Uterus (tissue), 4 donors: ENCODE results near the gene THY1. TPM values are rescaled to one million over a fixed set of nuclear protein-coding genes. Genes with fewer than 3 reads are reported as not detected.

ENCODE experiments used
- DNase-seq, 2 donors: peaks; one replicate each; pipeline ENCODE4 v3.0.0-alpha.2; 2019 to 2020
- H3K27ac ChIP-seq, 2 donors: fragments of 200-600 bp; sonication (generic); 1 replicate in 1 of 2; 2 replicates in 1 of 2; pipeline ENCODE4 v1.5.1; 2016 to 2018
- H3K27me3 ChIP-seq, 2 donors: fragments of 200-600 bp; sonication (generic); one replicate each; pipeline ENCODE4 v1.5.1; 2018 to 2019; ENCODE audit warnings: control low read depth in 1 of 2
- H3K36me3 ChIP-seq, 2 donors: fragments of 200-600 bp; sonication (generic); one replicate each; pipeline ENCODE4 v1.5.1; 2019; ENCODE audit warnings: control low read depth in 1 of 2
- H3K4me1 ChIP-seq, 2 donors: fragments of 200-600 bp; sonication (generic); one replicate each; pipeline ENCODE4 v1.5.1; 2018 to 2019; ENCODE audit warnings: control low read depth in 1 of 2
- H3K4me3 ChIP-seq, 2 donors: fragments of 200-600 bp; sonication (generic); 1 replicate in 1 of 2; 2 replicates in 1 of 2; pipeline ENCODE4 v1.5.1; 2018 to 2019; ENCODE audit warnings: mild to moderate bottlenecking in 1 of 2
- H3K9me3 ChIP-seq, 2 donors: fragments of 200-600 bp; sonication (generic); one replicate each; pipeline ENCODE4 v1.5.1; 2019; ENCODE audit warnings: control low read depth in 1 of 2
- CTCF ChIP-seq, 4 experiments: fragments of 200-600 bp in 2 of 4; fragments of 450-650 bp in 2 of 4; sonication (generic) in 2 of 4; IDR thresholded peaks; one replicate each; pipeline ENCODE4 v1.5.1; 2016 to 2019; ENCODE audit warnings: antibody characterized with exemption in 4 of 4, mild to moderate bottlenecking in 2 of 4, moderate library complexity in 1 of 4
- POLR2A ChIP-seq, 2 donors: fragments of 450-650 bp; IDR thresholded peaks; one replicate each; pipeline ENCODE4 v1.6.1; 2016; ENCODE audit warnings: antibody characterized with exemption in 2 of 2, mild to moderate bottlenecking in 1 of 2, moderate library complexity in 1 of 2
- intact Hi-C: fragments of 100-400 bp; cut with DNase I; formaldehyde crosslinking; loops from one replicate; pipeline ENCODE4 v1.15.1; 2023; ENCODE audit warnings: low total_unique reads
- total RNA-seq, 4 donors: library from RNA; depleted of rRNA in 3 of 4; stranded (reverse); fragments of >200 nt in 3 of 4; gene quantifications; one replicate each; pipeline versions ENCODE4 v1.1.0 to v1.2.4, GENCODE V29; 2014 to 2023
- donor health status: DM: yes; HTN: yes; CAD: no.

THY1 gene
- total RNA-seq, 4 donors from 2014 or later: 10.7 to 88.9 (median 41.3) TPM

- no peak overlapping the region for H3K27ac ChIP-seq
- DNase-seq: no peak
- H3K4me1 ChIP-seq: peaks cover 0 to 6% of the 10 kb centered on the region in 2 donors
- no peak overlapping the region for H3K4me3 ChIP-seq
- TF ChIP-seq POLR2A (IDR thresholded peaks at IDR 0.05) (no peak), CTCF (IDR thresholded peaks at IDR 0.05) (no peak)
- no peaks in the 10 kb centered on the region for H3K27me3 ChIP-seq
- no peaks in the 10 kb centered on the region for H3K36me3 ChIP-seq
- no peaks in the 10 kb centered on the region for H3K9me3 ChIP-seq
- intact Hi-C loops: no loop called here
These were observed 8.2 kb downstream of the THY1 start for GRCh38 chr11:119414734-119415133.

GRCh38 chr11:119414321-119414720, 8.7 kb downstream of the THY1 start:
- Histone ChIP-seq H3K27ac (no peak overlapping the region), H3K36me3 (no peaks in the 10 kb centered on the region), H3K4me1 (peaks cover 0 to 6% of the 10 kb centered on the region in 2 donors), H3K4me3 (no peak overlapping the region), H3K27me3 (no peaks in the 10 kb centered on the region), H3K9me3 (no peaks in the 10 kb centered on the region)
- intact Hi-C loops: no loop called here
- no peak for DNase-seq
- TF ChIP-seq CTCF (IDR thresholded peaks at IDR 0.05): no peak
- no peak for TF ChIP-seq POLR2A (IDR thresholded peaks at IDR 0.05)

GRCh38 chr11:119412072-119412471, 10.9 kb downstream of the THY1 start:
- no peak for TF ChIP-seq CTCF (IDR thresholded peaks at IDR 0.05)
- no peak for TF ChIP-seq POLR2A (IDR thresholded peaks at IDR 0.05)
- Histone ChIP-seq H3K36me3 (no peaks in the 10 kb centered on the region), H3K27me3 (no peaks in the 10 kb centered on the region), H3K4me3 (no peak overlapping the region), H3K9me3 (no peaks in the 10 kb centered on the region), H3K4me1 (peaks cover 0 to under 1% of the 10 kb centered on the region in 2 donors), H3K27ac (no peak overlapping the region)
- intact Hi-C loops: no loop called here
- no peak for DNase-seq

- no peak for TF ChIP-seq CTCF (IDR thresholded peaks at IDR 0.05)
- no peak for TF ChIP-seq POLR2A (IDR thresholded peaks at IDR 0.05)
- Histone ChIP-seq H3K4me3 (no peak overlapping the region), H3K36me3 (no peaks in the 10 kb centered on the region), H3K27ac (no peak overlapping the region), H3K27me3 (no peaks in the 10 kb centered on the region), H3K9me3 (no peaks in the 10 kb centered on the region), H3K4me1 (no peaks in the 10 kb centered on the region)
- intact Hi-C loops: no loop called here
- DNase-seq: no peak
These were observed 12.5 kb downstream of the THY1 start for GRCh38 chr11:119410501-119410900.

- H3K4me1 ChIP-seq: no peaks in the 10 kb centered on the region
- no peak overlapping the region for H3K27ac ChIP-seq
- DNase-seq: no peak
- intact Hi-C loops: no loop called here
- H3K4me3 ChIP-seq: no peak overlapping the region
- no peaks in the 10 kb centered on the region for H3K27me3 ChIP-seq
- H3K9me3 ChIP-seq: no peaks in the 10 kb centered on the region
- no peaks in the 10 kb centered on the region for H3K36me3 ChIP-seq
- TF ChIP-seq CTCF (IDR thresholded peaks at IDR 0.05) (no peak), POLR2A (IDR thresholded peaks at IDR 0.05) (no peak)
These were observed 13.2 kb downstream of the THY1 start for GRCh38 chr11:119409731-119410130.
